Suprapubic skin (tissue), 4 donors: ENCODE measurements around the gene CEPT1.

Source experiments
- CTCF ChIP-seq, 2 donors: fragments of 200-600 bp in 1 of 2; fragments of 450-650 bp in 1 of 2; sonication (generic) in 1 of 2; IDR thresholded peaks; one replicate each; pipeline ENCODE4 v1.5.1; 2016 to 2019; ENCODE audit warnings: antibody characterized with exemption in 2 of 2, mild to moderate bottlenecking in 1 of 2, moderate library complexity in 1 of 2
- EP300 ChIP-seq: sonication (generic); formaldehyde crosslinking; IDR thresholded peaks from one replicate; pipeline ENCODE4 v1.6.1; 2017; ENCODE audit warnings: antibody characterized with exemption
- POLR2A ChIP-seq, 2 donors: fragments of 450-650 bp; IDR thresholded peaks; one replicate each; pipeline ENCODE4 v1.6.1; 2017; ENCODE audit warnings: antibody characterized with exemption in 2 of 2, mild to moderate bottlenecking in 2 of 2, moderate library complexity in 2 of 2
- POLR2AphosphoS5 ChIP-seq, 3 donors: sonication (generic); formaldehyde crosslinking; IDR thresholded peaks; one replicate each; pipeline ENCODE4 v1.6.1; 2017; ENCODE audit warnings: antibody characterized with exemption in 3 of 3

GRCh38 chr1:111145542-111145941 is 5.5 kb downstream of the CEPT1 start:
- TF ChIP-seq CTCF (IDR thresholded peaks at IDR 0.05) (no peak), POLR2A (IDR thresholded peaks at IDR 0.05) (no peak), EP300 (no peak), POLR2AphosphoS5 (IDR thresholded peaks at IDR 0.05) (no peak)
